GM10266 (cell line): ENCODE measurements around the gene CLNS1A.
"Not testable (repeated sequence)": the region's sequence is repeated elsewhere in the genome, so short reads cannot be mapped to it uniquely, and the experiment has no call there.

Experiments used
- DNase-seq: peaks from one replicate; pipeline ENCODE4 v3.0.0; 2012; ENCODE audit errors: extremely low spot score
- CTCF ChIP-seq: IDR thresholded peaks from 2 replicates; pipeline ENCODE4 v1.5.1; 2012; ENCODE audit warnings: mild to moderate bottlenecking, low read depth; ENCODE audit not compliant: control insufficient read depth, insufficient read depth; ENCODE audit errors: missing control alignments

The CLNS1A gene

GRCh38 chr11:77593883-77594282 lies 43.7 kb downstream of the CLNS1A start:
- no peak for TF ChIP-seq CTCF
- DNase-seq = no peak

GRCh38 chr11:77592727-77593126 lies 44.9 kb downstream of the CLNS1A start:
- no peak for TF ChIP-seq CTCF
- no peak for DNase-seq

DNA sequence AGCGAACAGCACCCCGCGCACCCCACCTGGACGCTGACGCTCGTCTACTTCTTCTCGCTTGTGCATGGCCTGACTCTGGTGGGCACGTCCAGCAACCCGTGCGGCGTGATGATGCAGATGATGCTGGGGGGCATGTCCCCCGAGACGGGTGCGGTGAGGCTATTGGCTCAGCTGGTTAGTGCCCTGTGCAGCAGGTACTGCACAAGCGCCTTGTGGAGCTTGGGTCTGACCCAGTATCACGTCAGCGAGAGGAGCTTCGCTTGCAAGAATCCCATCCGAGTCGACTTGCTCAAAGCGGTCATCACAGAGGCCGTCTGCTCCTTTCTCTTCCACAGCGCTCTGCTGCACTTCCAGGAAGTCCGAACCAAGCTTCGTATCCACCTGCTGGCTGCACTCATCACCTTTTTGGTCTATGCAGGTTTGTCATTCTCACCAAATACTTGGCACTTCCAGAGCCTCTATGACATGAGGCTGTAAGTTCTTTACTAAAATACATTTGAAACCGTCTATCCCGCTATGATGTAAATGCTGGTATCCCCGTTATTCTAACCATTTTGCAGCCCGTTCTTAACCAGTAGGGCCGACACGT lies 47.3 kb downstream of the CLNS1A start:
- peak; percentile 39 for DNase-seq
- TF ChIP-seq CTCF = no peak

GRCh38 chr11:77589521-77590193 lies 47.9 kb downstream of the CLNS1A start, which contains the start of gene AQP11:
AQP11 (plus strand) TSS chr11:77589953; CDS start chr11:77589993, 40 bp downstream.
- TF ChIP-seq CTCF = no peak
- DNase-seq = peak; percentile 92

DNA sequence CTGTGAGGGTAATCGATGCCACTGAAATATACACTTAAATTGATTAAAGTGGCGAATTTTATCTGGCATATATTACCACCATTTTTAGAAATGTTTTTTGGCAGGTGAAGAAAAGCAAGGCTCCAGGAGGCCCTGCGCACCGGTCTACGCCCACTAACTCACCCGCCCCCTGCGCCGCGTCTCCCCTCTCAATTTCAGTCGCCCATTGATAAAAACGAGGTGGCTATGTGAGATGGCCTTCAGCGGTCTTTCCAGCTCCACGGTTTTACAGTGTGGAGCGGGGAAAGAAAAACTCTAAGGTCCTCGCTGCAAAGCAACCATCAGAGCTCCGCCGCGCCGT lies 48.4 kb downstream of the CLNS1A start:
- no peak for TF ChIP-seq CTCF
- DNase-seq = no peak

DNA sequence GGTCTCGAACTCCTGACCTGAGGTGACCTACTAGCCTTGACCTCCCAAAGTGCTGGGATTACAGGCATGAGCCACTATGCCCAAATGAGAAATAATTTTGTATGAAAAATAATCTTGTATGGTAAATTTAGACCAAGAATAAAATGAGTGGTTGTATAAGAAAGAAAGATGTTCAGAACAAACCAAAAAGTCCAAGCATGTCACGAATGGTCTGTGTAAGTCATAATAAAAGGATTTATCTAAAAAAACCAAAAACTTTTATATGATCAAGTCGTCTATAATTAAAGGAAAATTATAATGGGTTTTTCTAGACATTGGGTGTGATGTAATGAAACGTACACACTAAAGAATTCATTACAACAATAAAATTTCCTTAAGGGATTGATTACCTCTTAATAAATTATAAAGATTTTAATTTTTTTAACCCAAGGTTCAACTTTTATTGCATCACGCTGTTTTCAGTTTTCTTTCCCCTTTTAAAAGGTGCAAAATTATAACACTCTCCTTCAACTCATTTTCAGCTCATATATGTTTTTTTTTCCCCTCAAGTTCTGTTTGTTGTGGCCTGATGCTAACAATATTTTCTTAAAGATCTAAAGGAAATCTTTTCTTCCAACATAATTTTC lies 56.8 kb downstream of the CLNS1A start:
- no peak for TF ChIP-seq CTCF
- no peak for DNase-seq

GRCh38 chr11:77575428-77575827 lies 62.2 kb downstream of the CLNS1A start:
- DNase-seq = not testable (repeated sequence)

DNA sequence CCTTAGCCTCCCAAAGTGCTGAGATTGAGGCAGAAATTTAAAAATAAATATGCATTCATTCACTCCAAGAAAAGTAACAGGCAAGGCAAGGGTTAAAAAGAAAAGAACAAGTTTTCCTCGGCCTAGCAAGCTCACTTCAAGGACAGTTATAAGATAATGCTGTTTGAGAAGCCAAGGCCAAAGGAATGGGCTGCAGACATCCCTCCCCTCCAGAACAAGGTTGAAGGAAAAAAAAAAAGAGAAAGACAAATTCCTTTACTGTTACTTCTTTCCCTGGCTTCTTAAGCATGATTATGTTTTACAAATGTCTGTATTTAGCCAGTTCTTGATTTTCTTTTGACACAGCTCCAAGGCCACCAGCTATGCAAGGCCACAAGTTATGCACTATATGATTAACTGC lies 66.7 kb downstream of the CLNS1A start:
- not testable (repeated sequence) for DNase-seq
